Middle frontal gyrus (tissue), 1 donor: Measurements from ENCODE around the gene CCL2.
"Not testable (repeated sequence)": the region's sequence is repeated elsewhere in the genome, so short reads cannot be mapped to it uniquely, and the experiment has no call there.

Experiments used
- DNase-seq: peaks from one replicate; pipeline ENCODE4 v3.0.0-alpha.2; 2015; ENCODE audit warnings: low spot score; ENCODE audit errors: extremely low spot score

Gene CCL2

GRCh38 chr17:34254651-34255380, at the start of gene CCL2:
Gene CCL2 (plus strand): TSS chr17:34255285. CDS start chr17:34255350, 65 bp downstream.
- no peak for DNase-seq

- DNase-seq: no peak
Measured at GRCh38 chr17:34205401-34205800, 49.7 kb upstream of the CCL2 start.

GRCh38 chr17:34206569-34206968, 48.5 kb upstream of the CCL2 start:
- no peak for DNase-seq

GRCh38 chr17:34207572-34207971, 47.5 kb upstream of the CCL2 start:
- DNase-seq: no peak

- no peak for DNase-seq
Measured at GRCh38 chr17:34218748-34219147, 36.3 kb upstream of the CCL2 start.

- no peak for DNase-seq
Measured at GRCh38 chr17:34219405-34219804, 35.7 kb upstream of the CCL2 start.

GRCh38 chr17:34220045-34220751, 34.9 kb upstream of the CCL2 start:
- no peak for DNase-seq

- no peak for DNase-seq
Measured at GRCh38 chr17:34220752-34221395, 34.2 kb upstream of the CCL2 start.

GRCh38 chr17:34221411-34221810, 33.7 kb upstream of the CCL2 start:
- DNase-seq: no peak

GRCh38 chr17:34222722-34223497, 32.2 kb upstream of the CCL2 start:
- DNase-seq: no peak

- no peak for DNase-seq
Measured at GRCh38 chr17:34225046-34225445, 30.0 kb upstream of the CCL2 start.

- DNase-seq: no peak
Measured at GRCh38 chr17:34226011-34226743, 28.9 kb upstream of the CCL2 start.

- no peak for DNase-seq
Measured at GRCh38 chr17:34226744-34227034, 28.4 kb upstream of the CCL2 start.

GRCh38 chr17:34227293-34227692, 27.8 kb upstream of the CCL2 start:
- not testable (repeated sequence) for DNase-seq

- DNase-seq: no peak
Measured at GRCh38 chr17:34227707-34228106, 27.4 kb upstream of the CCL2 start.

- no peak for DNase-seq
Measured at GRCh38 chr17:34228781-34229180, 26.3 kb upstream of the CCL2 start.

- DNase-seq: no peak
Measured at GRCh38 chr17:34230342-34230741, 24.7 kb upstream of the CCL2 start.

- DNase-seq: no peak
Measured at GRCh38 chr17:34234616-34235015, 20.5 kb upstream of the CCL2 start.

GRCh38 chr17:34235389-34236028, 19.6 kb upstream of the CCL2 start:
- no peak for DNase-seq

GRCh38 chr17:34236281-34236892, 18.7 kb upstream of the CCL2 start:
- DNase-seq: no peak
